A549 (cell line): Measurements from ENCODE around the gene OR2M4. TPM values are rescaled to one million over a fixed set of nuclear protein-coding genes. Genes with fewer than 3 reads are reported as not detected.
"Not testable (repeated sequence)": the region's sequence is repeated elsewhere in the genome, so short reads cannot be mapped to it uniquely, and the experiment has no call there.

Experiments used
- ATAC-seq, 2 experiments: fragments of 200-7000 bp in 1 of 2; fragments of >200 bp in 1 of 2; cut with Nextera tagmentation in 1 of 2; cut with Tn5 transposase in 1 of 2; 3 replicates each; pipeline versions ENCODE4 v1.8.0 to v1.9.1; 2018 to 2020; ENCODE audit warnings: mild to moderate bottlenecking in 1 of 2, moderate library complexity in 1 of 2
- CTCF ChIA-PET: fragments of 300-600 bp; sonication (Branson Sonifier 250); formaldehyde crosslinking; extraction: SDS; loops from one replicate; lab custom pipeline; 2021; ENCODE audit warnings: antibody characterized with exemption, inconsistent platforms; lab: Yijun Ruan, JAX
- POLR2A ChIA-PET: fragments of 350-600 bp; formaldehyde crosslinking; extraction: SDS; loops from one replicate; lab custom pipeline; 2021; ENCODE audit warnings: antibody characterized with exemption, inconsistent platforms; lab: Yijun Ruan, JAX
- DNase-seq, 2 experiments: peaks; one replicate each; pipeline versions ENCODE4 v3.0.0 to v3.0.0-alpha.2; 2011 to 2016; ENCODE audit warnings: low read depth in 1 of 2, low spot score in 1 of 2
- FAIRE-seq: peaks from 2 replicates; lab custom pipeline; 2011; peaks lifted over from hg19 to GRCh38; lab: Jason Lieb, UNC
- H3K27ac ChIP-seq, 2 experiments: fragments of >200 bp; sonication (Bioruptor Twin); formaldehyde crosslinking; 3 replicates each; pipeline ENCODE4 v1.5.1; 2016 to 2017
- H3K4me1 ChIP-seq: fragments of >200 bp; sonication (Bioruptor Twin); formaldehyde crosslinking; 3 replicates; pipeline ENCODE4 v1.6.1; 2016
- H3K4me2 ChIP-seq: fragments of >200 bp; sonication (Bioruptor Twin); formaldehyde crosslinking; 3 replicates; pipeline ENCODE4 v1.6.1; 2016
- H3K4me3 ChIP-seq: fragments of >200 bp; sonication (Bioruptor Twin); formaldehyde crosslinking; 3 replicates; pipeline ENCODE4 v1.5.1; 2016
- H3K9me3 ChIP-seq: fragments of >200 bp; sonication (Bioruptor Twin); formaldehyde crosslinking; 3 replicates; pipeline ENCODE4 v1.6.1; 2016
- ATOH8 ChIP-seq: fragments of 250-450 bp; sonication (Bioruptor Pico); IDR thresholded peaks from 2 replicates; pipeline ENCODE4 v1.5.0; 2020; ENCODE audit warnings: low read depth, mild to moderate bottlenecking, moderate library complexity
- BCL3 ChIP-seq: fragments of >200 bp; sonication (Bioruptor Twin); formaldehyde crosslinking; IDR thresholded peaks from 3 replicates; pipeline ENCODE4 v1.6.1; 2016
- BHLHE40 ChIP-seq: IDR thresholded peaks from 2 replicates; pipeline ENCODE4 v1.6.1; 2012; ENCODE audit warnings: low read depth, low read length, inconsistent platforms
- CBX2 ChIP-seq: fragments of 200-600 bp; sonication (generic); IDR thresholded peaks from 2 replicates; pipeline ENCODE4 v1.6.1; 2016; ENCODE audit warnings: low read depth, mild to moderate bottlenecking, borderline replicate concordance
- CBX8 ChIP-seq: fragments of 200-600 bp; sonication (generic); IDR thresholded peaks from 2 replicates; pipeline ENCODE4 v1.6.1; 2016
- CHD2 ChIP-seq: fragments of 150-350 bp; IDR thresholded peaks from 2 replicates; pipeline ENCODE4 v1.6.1; 2014; ENCODE audit warnings: low read length; ENCODE audit not compliant: partially characterized antibody
- E2F6 ChIP-seq: IDR thresholded peaks from 2 replicates; pipeline ENCODE4 v1.6.1; 2012; ENCODE audit warnings: low read depth, borderline replicate concordance
- EHF ChIP-seq: fragments of 250-450 bp; sonication (Bioruptor Pico); IDR thresholded peaks from 2 replicates; pipeline ENCODE4 v1.5.0; 2020; ENCODE audit warnings: mild to moderate bottlenecking
- ESRRA ChIP-seq: fragments of 150-350 bp; IDR thresholded peaks from 2 replicates; pipeline ENCODE4 v1.6.1; 2014; ENCODE audit warnings: mild to moderate bottlenecking, low read length, borderline replicate concordance
- FOSB ChIP-seq: fragments of 250-450 bp; sonication (Bioruptor Pico); IDR thresholded peaks from 2 replicates; pipeline ENCODE4 v1.5.0; 2020; ENCODE audit warnings: mild to moderate bottlenecking, moderate library complexity
- GATA3 ChIP-seq: IDR thresholded peaks from 2 replicates; pipeline ENCODE4 v1.6.1; 2012; ENCODE audit warnings: borderline replicate concordance
- HES2 ChIP-seq: fragments of >200 bp; sonication (Bioruptor Twin); formaldehyde crosslinking; IDR thresholded peaks from 2 replicates; pipeline ENCODE4 v1.6.1; 2016
- HMGXB4 ChIP-seq: fragments of 250-450 bp; sonication (Bioruptor Pico); IDR thresholded peaks from 2 replicates; pipeline ENCODE4 v1.5.0; 2021; ENCODE audit warnings: mild to moderate bottlenecking, moderate library complexity, borderline replicate concordance
- JUN ChIP-seq, 2 experiments: fragments of >200 bp; sonication (Bioruptor Twin); formaldehyde crosslinking; IDR thresholded peaks; 2 replicates in 1 of 2; 3 replicates in 1 of 2; pipeline ENCODE4 v1.6.1; 2016 to 2017
- KDM1A ChIP-seq: fragments of 200-600 bp; sonication (generic); IDR thresholded peaks from 2 replicates; pipeline ENCODE4 v1.6.1; 2016; ENCODE audit warnings: low read depth, mild to moderate bottlenecking
- NFE2L2 ChIP-seq: fragments of 150-350 bp; conservative IDR thresholded peaks from 2 replicates; pipeline ENCODE4 v1.6.1; 2014; ENCODE audit warnings: low read length
- NR3C1 ChIP-seq: fragments of >200 bp; sonication (Bioruptor Twin); formaldehyde crosslinking; IDR thresholded peaks from 3 replicates; pipeline ENCODE4 v1.6.1; 2017
- PHF8 ChIP-seq: fragments of 200-600 bp; sonication (generic); IDR thresholded peaks from 2 replicates; pipeline ENCODE4 v1.6.1; 2016; ENCODE audit warnings: low read depth, mild to moderate bottlenecking, antibody characterized with exemption, moderate library complexity, borderline replicate concordance
- POLR2A ChIP-seq: IDR thresholded peaks from 2 replicates; pipeline ENCODE4 v1.6.1; 2012; ENCODE audit warnings: mild to moderate bottlenecking, low read length
- POLR2AphosphoS2 ChIP-seq: conservative IDR thresholded peaks from 2 replicates; pipeline ENCODE4 v1.6.1; 2012; ENCODE audit warnings: low read length, improper control_type of control experiment, inconsistent platforms
- RAD21 ChIP-seq, 2 experiments: fragments of >200 bp in 1 of 2; sonication (Bioruptor Twin) in 1 of 2; formaldehyde crosslinking in 1 of 2; IDR thresholded peaks in 1 of 2; conservative IDR thresholded peaks in 1 of 2; 2 replicates in 1 of 2; 3 replicates in 1 of 2; pipeline ENCODE4 v1.6.1; 2012 to 2018; ENCODE audit warnings: inconsistent platforms in 1 of 2
- RARB ChIP-seq: fragments of 250-450 bp; sonication (Bioruptor Pico); IDR thresholded peaks from 2 replicates; pipeline ENCODE4 v1.8.0; 2021; ENCODE audit warnings: mild to moderate bottlenecking, moderate library complexity
- RNF2 ChIP-seq: fragments of 200-600 bp; sonication (generic); IDR thresholded peaks from 2 replicates; pipeline ENCODE4 v1.6.1; 2016; ENCODE audit warnings: low read depth, mild to moderate bottlenecking, antibody characterized with exemption, moderate library complexity, borderline replicate concordance
- SMC3 ChIP-seq: fragments of >200 bp; sonication (Bioruptor Twin); formaldehyde crosslinking; IDR thresholded peaks from 3 replicates; pipeline ENCODE4 v1.6.1; 2018; ENCODE audit warnings: inconsistent platforms
- TFCP2L1 ChIP-seq: fragments of 250-450 bp; sonication (Bioruptor Pico); IDR thresholded peaks from 2 replicates; pipeline ENCODE4 v1.5.0; 2021; ENCODE audit warnings: mild to moderate bottlenecking
- WGBS: methylation state at CpG from one replicate; pipeline ENCODE4 v1.1.6; 2017; ENCODE audit errors: missing lambda C conversion rate; 5-methylcytosine and 5-hydroxymethylcytosine counted together
- polyA plus RNA-seq, 4 experiments: library from polyadenylated mRNA; depleted of rRNA in 3 of 4; stranded (reverse); fragments of >200 nt; fragmentation: RNase III in 1 of 4; extraction: RNeasy Plus Mini Kit Qiagen cat#74134 plus additional on column Dnase treatment in 1 of 4; gene quantifications; 2 replicates in 3 of 4; 3 replicates in 1 of 4; pipeline ENCODE4 v1.2.3, GENCODE V29; 2011 to 2017

The OR2M4 gene
- polyA plus RNA-seq, 2 of the 4 experiments (the other 2 are of a cell fraction) = not detected

GRCh38 chr1:248268178-248268577, 37.0 kb downstream of the OR2M4 start:
- ATAC-seq = no peak
- TF ChIP-seq NR3C1 = no peak
- no peak for TF ChIP-seq GATA3
- TF ChIP-seq POLR2AphosphoS2 = no peak
- no peak for TF ChIP-seq PHF8
- TF ChIP-seq E2F6 = no peak
- TF ChIP-seq BCL3 = no peak
- Histone ChIP-seq H3K4me1 (no peaks in the 10 kb centered on the region), H3K27ac (no peak overlapping the region), H3K4me2 (no peak overlapping the region), H3K9me3 (0 out of 3 replicates have a peak, but pooled peaks cover 5% of the 10 kb centered on the region), H3K4me3 (no peak overlapping the region)
- 32% methylated on average over 4 of the region's 4 CpGs for WGBS
- CTCF ChIA-PET = no interaction called here
- no peak for FAIRE-seq
- POLR2A ChIA-PET = no interaction called here
- no peak for DNase-seq

GRCh38 chr1:248273225-248273624, 42.0 kb downstream of the OR2M4 start:
- 39% methylated on average over 5 of the region's 16 CpGs for WGBS
- DNase-seq, ATAC-seq, H3K4me3 ChIP-seq, H3K4me1 ChIP-seq, H3K4me2 ChIP-seq, H3K27ac ChIP-seq, CTCF ChIA-PET, POLR2A ChIA-PET, FAIRE-seq, H3K9me3 ChIP-seq: not testable (repeated sequence)

GRCh38 chr1:248277876-248278275, 46.7 kb downstream of the OR2M4 start, which contains the start of gene OR2T33:
Gene OR2T33, minus strand, starts transcription at chr1:248277976. Its CDS starts 4,162 bp downstream, at chr1:248273814.
- no peak for ATAC-seq
- Histone ChIP-seq H3K4me2 (no peak within 1 kb of the TSS), H3K4me3 (no peak within 1 kb of the TSS), H3K9me3 (no peaks in the 10 kb centered on the region), H3K27ac (no peak within 1 kb of the TSS), H3K4me1 (no peaks in the 10 kb centered on the region)
- WGBS = 0% methylated on average over 1 of the region's 1 CpG
- no peak for FAIRE-seq
- POLR2A ChIA-PET = no interaction called here
- CTCF ChIA-PET = no interaction called here
- no peak for TF ChIP-seq EHF
- TF ChIP-seq CHD2 = no peak
- no peak for TF ChIP-seq BHLHE40
- TF ChIP-seq NR3C1 = no peak
- TF ChIP-seq NFE2L2 = no peak
- TF ChIP-seq RNF2 = no peak
- TF ChIP-seq KDM1A = no peak
- TF ChIP-seq RARB (CRISPR knock-in tag) = no peak
- TF ChIP-seq POLR2AphosphoS2 = no peak
- TF ChIP-seq TFCP2L1 (CRISPR knock-in tag) = no peak
- no peak for TF ChIP-seq RAD21 (conservative IDR thresholded peaks at IDR 0.05 in 1 of 2, IDR thresholded peaks at IDR 0.05 in 1 of 2)
- TF ChIP-seq ATOH8 (CRISPR knock-in tag) = no peak
- TF ChIP-seq ESRRA = no peak
- no peak for TF ChIP-seq FOSB (CRISPR knock-in tag)
- DNase-seq = no peak

- WGBS = 2% methylated on average over 6 of the region's 6 CpGs
- TF ChIP-seq TFCP2L1 (CRISPR knock-in tag) (no peak), CBX8 (no peak), RNF2 (no peak), POLR2A (no peak), HMGXB4 (CRISPR knock-in tag) (no peak), JUN (IDR thresholded peaks at IDR 0.05) (no peak), HES2 (no peak), CBX2 (no peak), CHD2 (no peak), SMC3 (no peak)
- no peak overlapping the region for H3K4me2 ChIP-seq
- no peak for DNase-seq
- no peak for FAIRE-seq
- no peak overlapping the region for H3K4me3 ChIP-seq
- H3K27ac ChIP-seq = no peak overlapping the region
- H3K4me1 ChIP-seq = no peaks in the 10 kb centered on the region
- ATAC-seq = no peak
- ChIA-PET CTCF (no interaction called here), POLR2A (no interaction called here)
- peaks cover 3% of the 10 kb centered on the region; the same call in 1 of the 3 replicates for H3K9me3 ChIP-seq
Measured at GRCh38 chr1:248288391-248288790, 57.2 kb downstream of the OR2M4 start.
